Mammary microvascular endothelial cell (primary cell): Measurements from ENCODE around the gene CFB. TPM values are rescaled to one million over a fixed set of nuclear protein-coding genes. Genes with fewer than 3 reads are reported as not detected.

ENCODE experiments used
- total RNA-seq: library from RNA; depleted of rRNA; stranded (reverse); fragments of >200 nt; gene quantifications from 2 replicates; pipeline ENCODE4 v1.2.3, GENCODE V29; 2015

CFB gene
- 3.9 and 7.0 TPM in 2 replicates for total RNA-seq

GRCh38 chr6:31945507-31946369 is at the start of gene CFB:
TSS of gene CFB (plus strand) at chr6:31946095. CDS start at chr6:31946222, 127 bp downstream.

GRCh38 chr6:31897612-31898382 is 48.1 kb upstream of the CFB start, which contains the start of gene EHMT2:
TSS of gene EHMT2 (minus strand) at chr6:31897698. CDS start at chr6:31897677, 21 bp downstream.

GRCh38 chr6:31901953-31902643 is 43.8 kb upstream of the CFB start, which contains the start of gene ZBTB12:
TSS of gene ZBTB12 (minus strand) at chr6:31902086. CDS start at chr6:31901305, 781 bp downstream.

GRCh38 chr6:31927242-31927862 is 18.5 kb upstream of the CFB start, which contains the start of gene C2:
TSS of gene C2 (plus strand) at chr6:31927717. CDS start at chr6:31927753, 36 bp downstream.

DNA sequence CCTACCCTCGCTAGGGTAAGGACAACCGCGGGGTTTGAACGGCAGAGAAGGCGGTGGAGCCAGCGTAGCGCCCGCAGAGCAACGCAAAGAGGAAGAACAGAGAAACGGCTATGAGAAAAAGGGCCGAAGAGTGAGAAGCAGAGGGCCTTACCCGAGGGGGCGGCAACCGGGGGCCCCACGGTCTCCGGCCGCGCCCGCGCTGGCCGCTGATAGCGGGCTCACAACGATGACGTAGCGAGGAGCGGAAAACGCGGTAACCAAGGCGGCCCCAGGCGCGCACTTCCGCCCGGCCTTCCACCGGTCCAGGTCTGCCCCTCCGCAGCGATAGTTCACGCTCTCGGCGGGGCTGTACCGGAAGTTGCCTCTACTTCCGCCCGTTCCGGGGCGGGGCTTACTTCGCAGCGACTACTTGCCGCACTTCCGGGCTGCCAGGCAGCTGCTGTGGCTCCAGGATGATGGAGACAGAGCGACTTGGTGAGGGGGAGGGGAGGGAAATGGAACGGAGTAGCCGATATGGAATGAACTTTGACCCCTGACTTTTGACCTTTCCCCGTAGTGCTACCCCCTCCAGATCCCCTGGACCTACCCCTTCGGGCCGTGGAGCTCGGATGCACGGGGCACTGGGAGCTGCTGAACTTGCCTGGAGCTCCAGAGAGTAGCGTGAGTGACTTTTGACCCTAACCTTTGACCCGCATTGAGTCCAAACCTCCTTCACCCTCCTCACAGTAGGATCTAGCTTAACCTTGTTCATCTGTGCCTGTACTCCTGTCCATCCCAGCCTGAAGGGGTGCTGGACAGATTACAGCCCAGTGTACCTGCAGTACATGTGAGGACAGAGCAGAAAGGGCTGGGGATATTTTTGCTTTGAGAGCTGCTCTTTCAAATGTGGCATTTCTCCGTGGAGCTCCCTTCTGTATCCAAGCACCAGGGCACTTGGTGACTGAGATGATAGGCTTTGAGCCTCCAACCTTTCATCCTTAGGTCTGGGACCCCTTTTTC is 13.1 kb downstream of the CFB start, which contains the start of the genes NELFE and SKIC2:
TSS of gene NELFE (minus strand) at position 231 of the 999 bp plus-strand sequence. CDS start 525 bp downstream, outside the sequence.
TSS of gene SKIC2 (plus strand) at position 435 of the 999 bp plus-strand sequence. CDS start at position 453, 18 bp downstream.

DNA sequence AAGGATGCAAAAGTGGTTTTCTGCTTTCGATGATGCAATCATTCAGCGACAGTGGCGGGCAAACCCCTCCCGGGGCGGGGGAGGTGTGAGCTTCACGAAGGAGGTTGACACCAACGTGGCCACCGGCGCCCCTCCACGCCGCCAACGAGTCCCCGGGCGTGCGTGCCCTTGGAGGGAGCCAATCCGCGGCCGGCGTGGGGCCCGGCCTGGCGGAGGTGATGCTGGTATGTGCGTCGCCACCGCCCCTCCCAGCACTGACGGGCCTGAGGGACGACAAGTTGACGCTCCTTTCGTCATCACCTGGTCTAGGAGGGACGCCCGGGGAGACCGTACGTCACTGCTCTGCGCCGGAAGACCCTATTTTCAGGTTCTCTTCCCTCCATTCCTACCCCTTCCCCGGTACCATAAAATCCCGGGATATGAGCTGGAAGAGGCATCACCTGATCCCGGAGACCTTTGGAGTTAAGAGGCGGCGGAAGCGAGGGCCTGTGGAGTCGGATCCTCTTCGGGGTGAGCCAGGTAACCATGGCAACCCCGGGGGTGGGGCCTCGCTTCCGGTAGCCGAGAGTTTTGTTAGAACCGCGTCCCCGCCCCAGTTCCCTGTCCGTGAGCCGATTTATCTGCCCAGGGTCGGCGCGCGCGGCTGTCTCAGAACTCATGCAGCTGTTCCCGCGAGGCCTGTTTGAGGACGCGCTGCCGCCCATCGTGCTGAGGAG is 26.3 kb downstream of the CFB start, which contains the start of gene DXO:
TSS of gene DXO (minus strand) at position 146 of the 716 bp plus-strand sequence. CDS start 463 bp downstream, outside the sequence.

GRCh38 chr6:31981744-31982143 is 35.8 kb downstream of the CFB start, which contains the start of gene C4A:
TSS of gene C4A (plus strand) at chr6:31982057. CDS start at chr6:31982108, 51 bp downstream.

Other genes with a start within 250 kb of the CFB start
- 36.2 and 38.2 TPM in 2 replicates for gene ABHD16A, start 242.8 kb upstream of the CFB start, total RNA-seq
- gene LY6G6F, start 239.2 kb upstream of the CFB start, total RNA-seq, result not detected in 2 replicates
- not detected in 2 replicates for gene LY6G6D, start 230.7 kb upstream of the CFB start, total RNA-seq
- gene LY6G6C, start 224.3 kb upstream of the CFB start, total RNA-seq, result not detected in 2 replicates
- not detected in 2 replicates for gene MPIG6B, start 222.7 kb upstream of the CFB start, total RNA-seq
- gene DDAH2, start 216.8 kb upstream of the CFB start, total RNA-seq, result 90.3 and 106 TPM in 2 replicates
- gene CLIC1, start 209.6 kb upstream of the CFB start, total RNA-seq, result 1,055 and 1,092 TPM in 2 replicates
- gene MSH5, start 206.1 kb upstream of the CFB start, total RNA-seq, result 8.3 and 14.5 TPM in 2 replicates
- gene SAPCD1, start 183.4 kb upstream of the CFB start, total RNA-seq, result 0.67 and 1.7 TPM in 2 replicates
- 0.49 and 1.6 TPM in 2 replicates for gene VWA7, start 168.8 kb upstream of the CFB start, total RNA-seq
- 102 and 107 TPM in 2 replicates for gene VARS1, start 150.3 kb upstream of the CFB start, total RNA-seq
- gene LSM2, start 139.1 kb upstream of the CFB start, total RNA-seq, result 117 and 140 TPM in 2 replicates
- 0.33 and 0.39 TPM in 2 replicates for gene HSPA1L, start 130.8 kb upstream of the CFB start, total RNA-seq
- 158 and 167 TPM in 2 replicates for gene HSPA1A, start 130.6 kb upstream of the CFB start, total RNA-seq
- 110 and 126 TPM in 2 replicates for gene HSPA1B, start 118.4 kb upstream of the CFB start, total RNA-seq
- 96.4 and 102 TPM in 2 replicates for gene NEU1, start 83.3 kb upstream of the CFB start, total RNA-seq
- 0.30 and 0.33 TPM in 2 replicates for gene SLC44A4, start 67.1 kb upstream of the CFB start, total RNA-seq
- gene EHMT2, start 48.4 kb upstream of the CFB start, total RNA-seq, result 35.4 and 39.2 TPM in 2 replicates
- gene ZBTB12, start 44.0 kb upstream of the CFB start, total RNA-seq, result 0.53 and 0.54 TPM in 2 replicates
- gene C2, start 18.4 kb upstream of the CFB start, total RNA-seq, result not detected in 2 replicates
- 99.5 and 101 TPM in 2 replicates for gene NELFE, start 12.9 kb downstream of the CFB start, total RNA-seq
- 38.9 and 44.7 TPM in 2 replicates for gene SKIC2, start 13.1 kb downstream of the CFB start, total RNA-seq
- gene DXO, start 26.0 kb downstream of the CFB start, total RNA-seq, result 18.7 and 22.7 TPM in 2 replicates
- 0.53 and 1.3 TPM in 2 replicates for gene C4A, start 36.0 kb downstream of the CFB start, total RNA-seq
- gene C4B, start 68.7 kb downstream of the CFB start, total RNA-seq, result 0.33 and 1.6 TPM in 2 replicates
- not detected in 2 replicates for gene CYP21A2, start 92.3 kb downstream of the CFB start, total RNA-seq
- 2.5 and 3.3 TPM in 2 replicates for gene TNXB, start 163.2 kb downstream of the CFB start, total RNA-seq
- gene ATF6B, start 182.2 kb downstream of the CFB start, total RNA-seq, result 21.3 and 27.2 TPM in 2 replicates
- 3.3 and 5.1 TPM in 2 replicates for gene FKBPL, start 184.2 kb downstream of the CFB start, total RNA-seq
- not detected in 2 replicates for gene PRRT1, start 205.8 kb downstream of the CFB start, total RNA-seq
- gene PPT2, start 208.0 kb downstream of the CFB start, total RNA-seq, result 14.4 and 22.5 TPM in 2 replicates
- gene EGFL8, start 218.5 kb downstream of the CFB start, total RNA-seq, result 1.5 and 2.3 TPM in 2 replicates
- gene AGPAT1, start 230.0 kb downstream of the CFB start, total RNA-seq, result 29.4 and 31.0 TPM in 2 replicates
- 68.7 and 75.7 TPM in 2 replicates for gene RNF5, start 232.3 kb downstream of the CFB start, total RNA-seq
- gene AGER, start 238.2 kb downstream of the CFB start, total RNA-seq, result 0.59 and 1.3 TPM in 2 replicates
- gene PBX2, start 244.1 kb downstream of the CFB start, total RNA-seq, result 25.1 and 33.4 TPM in 2 replicates
- gene GPSM3, start 246.5 kb downstream of the CFB start, total RNA-seq, result 17.0 and 20.5 TPM in 2 replicates